CD4-positive, alpha-beta T cell treated with Interleukin-10 for 1 hour (primary cell): ENCODE measurements around the gene NR1D2.

Experiments
- DNase-seq: peaks from one replicate; pipeline ENCODE4 v3.0.0-alpha.2; 2020

Gene NR1D2

DNA sequence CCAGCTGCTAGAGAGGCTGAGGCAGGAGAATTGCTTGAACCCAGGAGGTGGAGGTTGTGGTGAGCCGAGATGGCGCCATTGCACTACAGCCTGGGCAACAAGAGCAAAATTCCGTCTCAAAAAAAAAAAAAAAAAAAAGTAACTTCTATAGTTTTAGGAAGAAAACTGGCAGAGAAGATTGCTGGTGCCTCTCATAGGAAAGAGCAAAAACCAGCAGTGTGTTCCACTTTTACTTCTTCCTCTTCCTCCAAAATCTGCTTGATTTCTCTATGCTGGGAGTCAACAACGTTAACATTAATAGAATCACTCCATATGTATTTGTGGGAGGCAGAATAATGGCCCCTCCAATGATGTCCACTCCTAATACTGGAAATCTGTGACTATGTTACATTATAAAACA, 12.5 kb upstream of the NR1D2 start:
- no peak for DNase-seq

DNA sequence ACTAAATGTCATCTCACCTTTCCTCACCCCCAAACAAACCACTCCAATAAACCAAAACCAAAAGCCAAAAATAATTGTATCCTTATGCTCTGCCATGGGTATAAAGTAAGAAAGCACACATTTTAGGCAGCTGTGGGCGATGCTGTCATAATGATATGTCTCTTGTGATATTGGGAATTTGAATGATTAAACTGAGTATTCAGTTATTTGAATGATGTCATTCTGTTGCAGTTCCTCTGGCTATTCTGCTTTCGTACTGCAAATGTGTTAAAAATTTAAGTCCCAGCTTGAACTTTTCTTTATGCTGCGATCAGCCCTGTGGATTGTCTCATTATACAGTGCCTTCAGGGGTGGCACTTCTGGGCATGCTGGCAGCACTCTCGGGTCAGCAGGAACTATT, 10.8 kb upstream of the NR1D2 start:
- no peak for DNase-seq

DNA sequence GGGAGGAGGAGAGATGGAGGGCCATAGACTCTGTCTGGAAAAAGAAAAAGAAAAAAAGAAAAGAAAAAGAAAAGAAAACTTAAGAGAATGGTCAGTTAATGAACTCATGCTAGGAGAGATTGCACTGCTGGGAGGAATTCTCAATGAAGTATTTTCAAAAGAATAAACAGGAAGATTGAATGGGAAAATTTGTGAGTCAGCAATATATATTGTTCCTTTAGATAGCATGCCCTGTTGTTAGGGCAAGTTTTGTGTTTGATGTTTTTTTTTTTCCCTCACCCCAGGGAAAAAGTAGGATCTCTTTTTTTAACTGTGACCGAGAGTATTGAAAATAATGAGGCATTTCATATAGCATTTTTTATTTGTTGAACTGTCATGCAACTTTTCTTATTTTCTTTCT, 7.8 kb upstream of the NR1D2 start:
- DNase-seq = no peak

DNA sequence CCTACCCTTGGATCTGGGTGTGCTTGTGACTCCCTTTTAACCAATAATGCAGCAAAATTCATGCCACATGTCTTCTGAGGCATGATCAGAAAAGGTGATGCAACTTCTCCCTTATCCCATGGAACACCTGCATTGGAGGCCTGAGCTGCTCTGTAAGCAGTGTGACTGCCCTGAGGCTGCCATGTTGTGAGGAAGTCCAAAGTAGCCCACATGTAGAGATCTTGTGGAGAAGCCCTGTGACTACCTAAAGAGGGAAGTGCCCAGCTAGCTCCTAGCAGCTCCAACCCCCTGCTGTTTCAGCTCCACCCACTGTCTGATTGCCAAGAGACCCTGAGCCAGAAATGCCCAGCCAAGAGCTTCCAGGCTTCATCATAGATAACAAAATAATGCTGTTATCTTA, 6.4 kb upstream of the NR1D2 start:
- DNase-seq = no peak

DNA sequence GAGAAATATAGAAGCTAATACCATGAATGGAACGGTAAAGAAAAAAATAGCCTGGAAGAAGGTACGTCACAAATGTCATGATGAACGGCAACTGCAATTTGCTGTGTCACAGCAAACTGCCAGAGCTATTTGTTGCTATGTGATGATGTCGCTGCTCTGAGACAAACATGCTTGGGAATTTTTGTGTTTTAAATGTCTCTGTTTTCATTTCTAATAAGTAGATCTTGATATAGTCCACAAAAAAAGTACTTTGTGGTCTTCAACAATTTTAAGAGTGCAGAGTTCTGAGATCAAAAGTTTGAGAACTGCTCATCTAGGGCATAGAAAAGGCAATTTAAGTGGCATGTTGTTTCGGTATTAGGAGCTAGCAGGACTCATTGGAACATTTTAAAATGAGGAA, 4.3 kb upstream of the NR1D2 start:
- no peak for DNase-seq

DNA sequence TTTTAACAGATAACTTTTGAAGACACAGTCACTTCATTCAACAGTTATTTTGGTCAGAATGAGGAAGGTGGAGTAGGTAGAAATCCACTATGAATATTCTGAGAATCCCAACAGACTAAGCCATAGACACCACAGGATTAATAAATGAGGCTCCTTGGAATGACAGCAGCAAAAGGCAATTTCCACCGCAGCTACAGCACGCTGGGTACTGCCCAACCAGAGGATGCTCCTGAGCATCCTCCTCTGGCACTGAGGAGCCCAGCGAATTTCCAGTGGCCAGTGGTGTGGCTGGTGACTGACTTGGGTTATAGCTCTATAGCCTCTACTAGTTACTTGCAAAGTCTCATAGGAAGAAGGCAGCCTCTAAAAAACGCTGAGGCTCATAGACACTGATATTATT, 3.6 kb upstream of the NR1D2 start:
- DNase-seq = no peak

DNA sequence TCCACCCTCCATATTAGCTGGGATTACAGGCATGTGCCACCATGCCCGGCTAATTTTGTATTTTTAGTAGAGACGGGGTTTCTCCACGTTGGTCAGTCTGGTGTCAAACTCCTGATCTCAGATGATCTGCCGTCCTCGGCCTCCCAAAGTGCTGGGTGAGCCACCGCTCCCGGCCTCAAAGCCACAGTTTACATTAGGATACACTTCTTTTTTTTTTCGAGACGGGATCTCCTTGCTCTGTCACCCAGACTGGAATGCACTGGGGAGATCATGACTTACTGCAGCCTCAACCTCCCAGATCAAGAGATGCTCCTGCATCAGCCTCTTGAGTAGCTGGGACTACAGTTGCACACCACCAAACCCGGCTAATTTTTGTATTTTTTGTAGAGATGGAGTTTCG, 2.5 kb upstream of the NR1D2 start:
- no peak for DNase-seq

DNA sequence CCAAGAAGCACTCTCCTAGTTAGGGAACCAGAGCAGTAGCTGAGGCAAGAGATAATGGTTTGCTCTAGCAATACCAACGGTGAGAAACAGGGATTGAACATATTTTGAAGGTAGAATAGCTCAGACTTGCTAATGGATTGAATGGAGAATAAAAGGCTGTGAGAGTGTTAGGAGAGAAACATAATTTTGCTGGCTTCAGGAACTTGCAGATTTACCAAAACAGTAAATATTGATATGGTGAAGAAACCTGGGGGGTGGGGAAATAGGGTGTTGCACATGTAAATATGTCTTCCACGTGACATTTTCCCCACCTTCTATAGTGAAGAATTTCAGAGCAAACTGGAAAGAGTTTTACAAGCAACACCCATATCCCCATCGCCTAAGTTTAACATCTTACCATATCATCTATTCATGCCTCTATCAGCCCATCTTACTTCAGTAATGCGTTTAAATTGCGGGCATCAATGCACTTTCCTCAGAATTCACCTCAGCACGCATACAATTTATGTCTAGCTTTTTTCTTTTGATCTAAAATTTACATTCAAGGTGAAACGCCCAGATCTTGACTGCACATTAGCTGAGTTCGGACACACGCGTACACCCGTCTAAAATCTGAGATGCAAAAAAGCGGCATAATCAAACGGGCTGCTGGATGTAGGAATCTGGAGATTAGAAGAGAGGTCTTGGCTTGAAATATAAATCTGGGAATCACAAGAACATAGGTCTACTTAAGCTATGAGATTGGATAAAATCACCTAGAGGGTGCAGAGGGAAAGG, 891 bp upstream of the NR1D2 start:
- DNase-seq = no peak

DNA sequence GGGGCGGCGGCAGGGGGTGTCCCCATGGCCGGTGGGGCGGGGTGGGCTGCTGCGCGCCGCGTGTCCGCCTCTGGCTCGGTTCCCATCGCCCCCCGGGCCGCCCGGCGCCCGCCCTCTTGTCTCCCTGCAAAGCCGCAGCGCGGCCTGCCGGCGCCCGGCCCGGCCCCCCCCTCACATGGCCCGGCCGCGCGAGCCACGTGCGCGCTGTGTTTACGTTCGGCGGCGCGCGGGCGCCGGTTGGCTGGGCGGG, 502 bp downstream of the NR1D2 start:
- no peak for DNase-seq

DNA sequence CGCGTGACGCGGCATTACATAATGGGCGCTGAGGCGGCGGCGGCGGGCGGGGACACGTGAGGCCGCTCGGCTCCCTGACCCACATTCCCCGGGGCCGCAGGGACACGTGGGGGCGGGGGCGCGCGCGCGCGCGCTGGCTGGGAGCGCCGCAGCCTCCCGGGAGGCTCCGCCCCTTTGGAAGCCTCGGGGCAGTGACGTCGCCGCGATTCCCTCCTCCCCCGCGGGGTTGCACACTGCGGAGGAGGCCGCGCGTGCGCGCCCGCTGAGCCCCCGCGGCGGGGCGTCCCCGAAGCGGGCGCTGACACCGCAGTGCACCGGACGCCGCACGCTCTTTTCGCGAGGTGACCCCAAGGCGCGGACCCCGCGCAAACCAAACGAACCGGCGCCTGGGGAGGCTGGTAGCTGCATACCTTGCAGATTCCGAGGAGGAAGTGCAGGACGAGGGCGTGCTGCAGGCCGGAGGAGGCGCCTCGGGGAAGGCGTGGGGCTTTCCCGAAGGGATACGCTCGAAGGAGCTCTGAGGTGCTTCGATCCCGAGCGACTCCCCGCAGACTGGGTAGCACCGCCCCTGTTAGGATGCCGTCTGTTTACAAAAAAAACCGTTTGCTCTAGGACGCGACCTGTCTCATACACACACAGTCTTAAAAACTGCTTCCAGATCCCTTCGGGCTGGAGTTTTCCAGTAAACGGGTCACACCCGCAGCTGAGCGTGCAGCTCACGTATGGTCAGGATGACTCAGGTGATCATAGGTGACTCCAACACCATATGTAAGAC, 1.0 kb downstream of the NR1D2 start:
- DNase-seq = peak; percentile 98

DNA sequence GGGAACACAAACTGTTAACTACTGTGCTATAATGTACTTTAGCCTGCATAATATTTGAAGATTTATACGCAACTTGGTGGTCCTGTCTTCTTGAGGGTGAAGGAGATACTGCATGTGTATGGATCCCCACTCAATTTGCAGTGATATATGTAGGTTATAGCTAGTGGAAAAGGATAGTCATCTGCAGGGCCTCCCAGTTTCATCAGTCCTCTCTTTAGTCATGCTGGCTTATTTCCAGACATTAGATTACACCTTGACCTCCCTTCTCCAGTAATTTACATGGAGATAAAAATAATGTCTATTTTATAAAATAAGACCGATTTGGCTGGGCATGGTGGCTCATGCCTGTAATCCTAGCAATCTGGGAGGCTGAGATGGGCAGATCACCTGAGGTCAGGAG, 3.7 kb downstream of the NR1D2 start:
- DNase-seq = no peak

DNA sequence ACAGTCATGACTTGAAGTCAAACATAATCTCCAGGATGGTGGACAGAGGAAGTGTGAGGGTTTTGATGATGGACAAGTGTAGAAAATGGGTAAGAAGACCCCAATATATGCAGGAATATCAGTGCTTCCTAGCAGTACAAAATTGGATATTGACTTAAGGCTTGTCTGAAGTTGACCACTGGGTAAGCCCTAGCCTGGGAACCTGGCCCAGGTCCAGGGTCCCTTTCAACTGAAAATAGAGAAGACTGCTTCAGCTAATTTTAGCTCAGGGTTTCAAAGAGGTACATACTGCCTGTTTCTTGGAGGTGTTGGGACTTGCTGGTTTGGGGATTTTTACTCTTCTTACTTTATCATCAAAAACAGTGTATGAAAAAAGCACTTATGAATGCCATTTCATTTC, 4.7 kb downstream of the NR1D2 start:
- DNase-seq = no peak

DNA sequence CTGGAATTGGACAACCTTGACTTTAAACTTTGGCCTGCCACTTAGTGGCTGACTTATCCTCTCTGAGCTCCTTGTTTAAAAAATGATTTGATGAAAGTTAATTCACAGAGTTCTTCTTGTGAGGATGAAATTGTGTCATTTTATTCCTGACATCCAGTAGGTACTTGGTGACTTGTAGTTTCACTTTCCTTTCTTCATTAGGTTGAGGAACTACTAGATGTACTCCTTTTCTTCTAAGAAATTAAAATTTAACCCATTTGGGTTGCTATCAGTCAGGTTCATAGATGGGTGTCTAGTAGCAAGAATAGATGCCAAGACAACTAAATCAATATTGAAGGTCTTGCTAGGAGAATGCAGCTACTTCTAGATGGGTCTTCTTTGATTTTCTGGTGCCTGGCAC, 5.2 kb downstream of the NR1D2 start:
- DNase-seq = no peak

DNA sequence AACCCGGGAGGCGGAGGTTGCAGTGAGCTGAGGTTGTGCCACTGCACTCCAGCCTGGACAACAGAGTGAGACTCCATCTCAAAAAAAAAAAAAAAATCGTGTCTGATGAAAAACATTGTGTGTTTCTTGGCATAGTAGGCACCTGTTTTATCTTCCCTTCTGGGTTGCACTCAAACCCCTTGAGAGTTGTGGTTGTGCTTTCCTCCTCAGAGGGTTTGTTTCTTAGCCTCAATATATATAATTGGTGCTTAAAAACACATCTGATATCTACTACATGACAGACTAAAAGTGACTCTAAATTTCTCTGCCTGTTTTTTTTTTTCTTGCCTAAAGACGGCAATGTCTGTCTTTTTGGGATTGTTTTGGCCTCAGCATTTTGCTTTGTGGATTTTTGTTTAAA, 7.6 kb downstream of the NR1D2 start:
- DNase-seq = no peak

DNA sequence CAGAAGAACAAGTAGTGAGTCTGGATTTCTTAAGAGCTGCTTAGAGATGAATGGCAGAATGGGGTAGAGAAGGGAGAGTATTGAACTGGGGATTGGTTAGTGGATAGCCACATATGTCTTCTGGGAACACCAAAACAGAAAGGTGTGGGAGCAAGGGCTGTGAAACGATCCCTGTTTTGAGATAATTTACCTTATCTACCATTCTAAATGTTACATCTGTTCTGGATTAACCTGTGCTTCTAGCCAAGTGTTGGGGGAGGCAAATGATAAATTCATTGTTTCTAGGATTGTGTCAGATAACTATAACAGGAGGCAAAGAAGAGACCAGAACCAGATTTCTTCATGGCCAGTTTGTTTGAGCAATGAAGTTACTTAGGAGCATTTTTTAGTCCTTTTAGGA, 8.4 kb downstream of the NR1D2 start:
- no peak for DNase-seq

DNA sequence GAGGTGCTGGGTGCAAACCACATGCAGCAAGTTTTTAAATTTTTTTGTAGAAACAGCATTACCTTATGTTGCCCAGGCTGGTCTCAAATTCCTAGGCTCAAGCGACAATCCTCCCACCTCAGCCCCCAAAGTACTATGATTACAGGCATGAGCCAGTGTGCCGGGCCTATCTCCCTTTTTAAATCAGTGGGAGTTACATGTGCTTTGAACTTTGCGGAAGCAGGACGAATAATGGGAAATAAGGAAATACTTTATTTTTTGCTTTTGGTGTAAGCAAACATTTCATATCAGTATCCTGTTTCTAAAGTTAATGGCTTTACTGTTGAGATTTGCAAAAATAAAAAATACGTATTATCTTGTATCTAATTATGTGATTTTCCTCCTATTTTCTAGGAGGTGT, 9.1 kb downstream of the NR1D2 start:
- no peak for DNase-seq

DNA sequence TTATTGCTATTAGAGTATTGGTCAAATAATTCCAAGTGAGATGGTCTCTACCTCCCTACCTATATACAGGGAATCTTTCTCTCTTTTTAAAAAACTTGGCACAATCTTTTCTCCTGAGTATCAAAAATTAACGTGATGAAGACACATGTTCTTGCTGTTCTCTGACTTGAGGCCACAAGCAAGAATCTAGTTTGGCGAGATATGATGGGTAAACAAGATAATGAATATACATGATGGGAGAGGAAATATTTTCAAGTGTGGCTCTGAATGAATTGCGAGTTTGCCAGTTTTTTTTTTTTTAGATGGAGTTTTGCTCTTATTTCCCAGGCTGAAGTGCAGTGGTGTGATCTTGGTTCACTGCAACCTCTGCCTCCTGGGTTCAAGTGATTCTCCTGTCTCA, 11.6 kb downstream of the NR1D2 start:
- no peak for DNase-seq

DNA sequence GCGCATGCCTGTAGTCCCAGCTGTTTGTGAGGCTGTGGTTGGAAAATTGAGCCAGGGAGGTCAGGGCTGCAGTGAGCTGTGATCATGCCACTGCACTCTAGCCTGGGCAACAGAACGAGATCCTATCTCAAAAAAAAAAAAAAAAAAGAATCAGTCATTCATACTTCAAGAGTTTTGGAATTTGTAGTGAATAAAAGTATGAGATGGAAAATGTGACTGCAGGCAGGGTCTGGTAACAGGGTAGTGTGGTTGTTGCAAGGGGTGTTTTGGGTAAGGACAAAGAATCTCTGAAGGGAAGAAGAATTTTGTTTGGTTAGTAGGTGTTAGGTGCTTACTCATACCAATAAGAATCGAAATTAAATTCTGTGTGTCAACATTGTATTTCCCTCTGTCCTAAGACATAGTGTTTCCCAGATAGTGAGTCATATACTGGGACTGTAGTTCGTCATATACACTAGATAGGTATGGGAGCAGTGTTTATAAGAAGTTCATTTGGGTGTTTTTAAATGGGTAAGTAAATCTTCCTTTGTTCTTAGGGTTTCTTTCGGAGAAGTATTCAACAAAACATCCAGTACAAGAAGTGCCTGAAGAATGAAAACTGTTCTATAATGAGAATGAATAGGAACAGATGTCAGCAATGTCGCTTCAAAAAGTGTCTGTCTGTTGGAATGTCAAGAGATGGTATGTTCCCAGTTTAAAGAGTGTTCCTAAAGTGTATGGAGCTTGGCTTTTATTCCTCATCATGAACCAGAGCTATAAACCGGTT, 14.2 kb downstream of the NR1D2 start:
- DNase-seq = no peak

DNA sequence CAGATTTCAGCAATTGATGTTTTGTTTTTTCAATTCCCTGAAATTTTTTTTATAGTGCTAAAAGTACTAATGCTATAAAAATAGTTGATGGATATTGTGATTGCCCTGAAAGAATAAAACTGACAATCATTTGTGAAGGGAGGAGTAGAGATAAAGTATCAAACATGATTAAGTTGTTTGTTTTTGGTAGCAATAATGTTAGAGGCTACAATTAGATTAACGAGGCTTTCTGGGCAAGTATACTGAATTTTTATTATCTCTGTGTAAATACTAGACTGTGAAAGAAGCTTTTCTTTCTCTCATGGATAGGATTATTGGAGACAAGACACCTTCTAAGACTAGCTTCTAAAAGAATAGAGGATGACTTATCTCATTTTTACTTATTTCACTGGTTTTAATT, 15.6 kb downstream of the NR1D2 start:
- DNase-seq = no peak

DNA sequence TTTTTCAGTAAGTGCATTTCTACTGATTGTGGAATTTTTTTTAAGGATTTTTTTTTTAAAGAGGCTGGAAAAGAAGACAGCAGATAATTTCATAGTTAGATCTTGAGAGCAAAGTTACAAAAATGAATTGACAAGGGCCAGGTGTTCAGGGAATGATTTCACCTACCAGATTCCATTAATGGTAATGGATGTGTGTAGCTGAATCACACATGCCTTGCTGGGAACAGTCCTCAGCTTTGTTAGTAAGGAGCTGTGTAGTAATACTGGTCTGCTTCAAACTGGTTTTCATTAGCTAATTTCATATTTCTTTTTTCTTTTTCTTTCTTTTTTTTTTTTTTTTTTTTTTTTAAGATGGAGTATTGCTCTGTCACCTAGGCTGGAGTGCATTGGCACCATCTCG, 16.0 kb downstream of the NR1D2 start:
- no peak for DNase-seq

DNA sequence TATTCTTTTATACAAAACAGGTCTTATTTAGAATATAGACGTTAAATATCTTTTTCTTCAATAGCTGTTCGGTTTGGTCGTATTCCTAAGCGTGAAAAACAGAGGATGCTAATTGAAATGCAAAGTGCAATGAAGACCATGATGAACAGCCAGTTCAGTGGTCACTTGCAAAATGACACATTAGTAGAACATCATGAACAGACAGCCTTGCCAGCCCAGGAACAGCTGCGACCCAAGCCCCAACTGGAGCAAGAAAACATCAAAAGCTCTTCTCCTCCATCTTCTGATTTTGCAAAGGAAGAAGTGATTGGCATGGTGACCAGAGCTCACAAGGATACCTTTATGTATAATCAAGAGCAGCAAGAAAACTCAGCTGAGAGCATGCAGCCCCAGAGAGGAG, 16.8 kb downstream of the NR1D2 start:
- DNase-seq = no peak

DNA sequence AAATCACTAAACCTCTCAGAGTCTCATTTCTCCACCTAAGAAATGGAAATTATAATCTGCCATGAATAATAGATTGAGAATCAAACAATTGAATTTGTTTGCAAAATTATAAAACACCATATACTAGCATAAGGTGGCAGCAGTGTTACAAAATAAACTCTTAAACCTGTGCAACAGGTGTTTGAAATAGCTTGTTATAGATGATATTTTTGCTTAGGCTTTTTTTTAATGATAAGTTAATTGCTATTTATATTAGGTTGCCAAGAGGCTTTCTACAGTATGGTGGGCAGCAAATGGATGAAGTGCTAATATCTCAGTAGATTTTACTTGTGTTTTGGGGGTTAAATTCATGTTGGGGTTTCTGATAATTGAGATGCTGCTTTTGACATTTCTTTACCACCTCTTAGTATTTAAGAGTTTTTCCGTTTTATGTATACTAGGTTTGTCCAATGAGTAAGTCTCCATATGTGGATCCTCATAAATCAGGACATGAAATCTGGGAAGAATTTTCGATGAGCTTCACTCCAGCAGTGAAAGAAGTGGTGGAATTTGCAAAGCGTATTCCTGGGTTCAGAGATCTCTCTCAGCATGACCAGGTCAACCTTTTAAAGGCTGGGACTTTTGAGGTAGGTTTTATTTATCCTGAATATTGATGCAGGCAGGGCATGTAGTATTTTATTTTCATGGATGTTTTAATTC, 19.6 kb downstream of the NR1D2 start:
- no peak for DNase-seq

DNA sequence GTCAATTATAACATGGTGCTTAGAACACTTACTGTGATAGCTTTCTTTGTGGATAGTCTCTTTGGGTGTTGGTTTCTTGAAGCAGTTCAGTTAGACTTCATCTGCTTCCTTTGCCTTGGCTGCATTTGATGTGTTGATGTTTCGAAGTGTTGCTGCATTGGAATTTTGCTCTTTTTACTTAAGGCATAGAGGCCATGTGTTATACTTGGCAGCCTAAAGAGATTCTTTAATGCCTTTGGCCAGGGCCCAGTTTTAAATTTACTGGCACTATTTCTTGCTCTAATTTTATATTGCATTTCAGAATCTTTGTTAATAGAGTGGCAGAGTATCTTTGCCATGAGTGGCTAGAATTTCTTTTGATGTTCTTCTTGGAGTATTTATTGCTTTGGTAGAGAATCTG, 21.2 kb downstream of the NR1D2 start:
- DNase-seq = no peak
